GM20000 (cell line): Measurements from ENCODE around the gene NLRP1.

Experiments used
- DNase-seq: peaks from one replicate; pipeline ENCODE4 v3.0.0; 2012; ENCODE audit warnings: low spot score
- TF ChIP-seq, protein P1 (sequence below): IDR thresholded peaks from 2 replicates; pipeline ENCODE4 v1.5.1; 2012; ENCODE audit warnings: mild to moderate bottlenecking, control low read depth; ENCODE audit errors: extremely low read depth, missing control alignments

Gene NLRP1

DNA sequence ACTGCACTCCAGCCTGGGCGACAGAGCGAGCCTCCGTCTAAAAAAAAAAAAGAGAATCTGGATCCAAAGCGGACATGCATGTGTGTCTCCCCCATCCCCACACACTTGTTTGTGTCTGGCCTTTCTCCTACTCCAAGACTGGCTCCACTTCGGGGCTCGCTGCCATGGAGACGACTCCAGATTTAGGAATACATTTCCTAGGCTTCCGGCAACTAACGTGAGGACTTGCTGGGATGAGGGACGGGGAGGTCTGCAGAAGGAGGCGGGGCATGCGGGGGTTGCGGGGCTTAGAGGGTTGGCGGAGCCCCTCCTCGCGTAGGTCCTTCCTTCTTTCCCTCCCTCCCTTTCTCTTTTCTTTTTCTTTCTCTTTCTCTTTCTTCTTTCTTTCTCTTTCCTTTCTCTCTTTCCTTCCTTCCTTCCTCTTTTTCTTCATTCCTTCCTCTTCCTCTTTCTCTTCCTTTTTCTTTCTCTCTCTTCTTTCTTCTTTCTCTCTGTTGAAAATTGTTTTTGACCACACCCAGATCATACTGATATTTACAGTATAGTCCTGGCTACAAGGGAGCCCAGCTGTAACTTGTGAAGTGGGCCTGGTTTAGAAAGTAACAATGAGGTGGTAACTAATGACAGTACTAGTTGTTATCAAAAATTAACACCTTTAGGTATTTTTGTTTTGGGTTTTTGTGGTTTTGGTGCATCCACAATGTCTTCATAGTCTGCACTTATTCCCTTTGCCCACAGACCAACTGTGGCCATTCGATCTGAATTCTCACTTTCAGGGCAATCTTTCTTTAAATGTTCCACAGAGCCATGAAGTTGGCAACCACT lies 72.7 kb downstream of the NLRP1 start:
- TF ChIP-seq, protein P1, sequence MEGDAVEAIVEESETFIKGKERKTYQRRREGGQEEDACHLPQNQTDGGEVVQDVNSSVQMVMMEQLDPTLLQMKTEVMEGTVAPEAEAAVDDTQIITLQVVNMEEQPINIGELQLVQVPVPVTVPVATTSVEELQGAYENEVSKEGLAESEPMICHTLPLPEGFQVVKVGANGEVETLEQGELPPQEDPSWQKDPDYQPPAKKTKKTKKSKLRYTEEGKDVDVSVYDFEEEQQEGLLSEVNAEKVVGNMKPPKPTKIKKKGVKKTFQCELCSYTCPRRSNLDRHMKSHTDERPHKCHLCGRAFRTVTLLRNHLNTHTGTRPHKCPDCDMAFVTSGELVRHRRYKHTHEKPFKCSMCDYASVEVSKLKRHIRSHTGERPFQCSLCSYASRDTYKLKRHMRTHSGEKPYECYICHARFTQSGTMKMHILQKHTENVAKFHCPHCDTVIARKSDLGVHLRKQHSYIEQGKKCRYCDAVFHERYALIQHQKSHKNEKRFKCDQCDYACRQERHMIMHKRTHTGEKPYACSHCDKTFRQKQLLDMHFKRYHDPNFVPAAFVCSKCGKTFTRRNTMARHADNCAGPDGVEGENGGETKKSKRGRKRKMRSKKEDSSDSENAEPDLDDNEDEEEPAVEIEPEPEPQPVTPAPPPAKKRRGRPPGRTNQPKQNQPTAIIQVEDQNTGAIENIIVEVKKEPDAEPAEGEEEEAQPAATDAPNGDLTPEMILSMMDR, result no peak
- no peak for DNase-seq

DNA sequence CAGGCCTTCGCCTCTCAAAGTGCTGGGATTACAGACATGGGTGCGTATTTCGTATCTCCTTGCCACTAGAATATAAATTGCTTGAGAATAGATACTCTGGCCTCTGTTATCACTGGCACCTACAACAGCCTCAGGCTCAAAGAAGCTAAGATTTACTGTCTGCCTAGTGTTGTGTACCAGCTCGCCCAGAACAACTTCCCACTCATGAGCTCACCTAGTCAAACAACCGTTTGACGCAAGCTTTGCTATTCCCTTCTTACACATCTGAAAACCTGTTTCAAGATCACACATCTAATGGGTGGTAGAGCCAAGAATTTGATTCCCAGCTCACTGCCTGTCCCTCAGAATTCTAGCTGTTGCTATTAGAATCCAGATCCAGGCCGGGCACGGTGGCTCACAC lies 73.5 kb downstream of the NLRP1 start:
- DNase-seq, result no peak
- TF ChIP-seq, protein P1, result no peak

- TF ChIP-seq, protein P1, result no peak
- no peak for DNase-seq
These were observed 74.8 kb downstream of the NLRP1 start for GRCh38 chr17:5509482-5509881.

DNA sequence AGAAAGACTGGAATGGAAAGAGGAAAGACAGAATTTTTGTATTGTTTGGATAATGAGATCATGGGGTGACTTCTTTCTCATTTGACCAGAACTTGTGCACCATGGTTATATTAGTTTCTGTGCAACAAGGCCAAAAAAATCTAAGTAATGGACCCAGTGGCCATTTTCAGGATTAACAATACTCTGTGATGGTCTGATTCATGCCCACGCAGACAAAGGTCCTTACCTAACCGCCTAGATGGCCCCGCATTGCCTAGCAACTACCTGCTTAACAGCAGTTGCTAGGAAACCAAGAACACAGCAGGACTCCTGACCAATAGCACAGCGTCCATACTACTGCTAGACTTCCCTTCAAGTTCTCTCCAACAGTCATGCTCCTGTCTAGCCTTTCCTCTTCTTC lies 75.5 kb downstream of the NLRP1 start:
- TF ChIP-seq, protein P1, result no peak
- DNase-seq, result no peak

GRCh38 chr17:5506307-5506706 lies 78.0 kb downstream of the NLRP1 start:
- TF ChIP-seq, protein P1, result no peak
- no peak for DNase-seq

- TF ChIP-seq, protein P1, result no peak
- no peak for DNase-seq
These were observed 81.8 kb downstream of the NLRP1 start for GRCh38 chr17:5502552-5502951.

DNA sequence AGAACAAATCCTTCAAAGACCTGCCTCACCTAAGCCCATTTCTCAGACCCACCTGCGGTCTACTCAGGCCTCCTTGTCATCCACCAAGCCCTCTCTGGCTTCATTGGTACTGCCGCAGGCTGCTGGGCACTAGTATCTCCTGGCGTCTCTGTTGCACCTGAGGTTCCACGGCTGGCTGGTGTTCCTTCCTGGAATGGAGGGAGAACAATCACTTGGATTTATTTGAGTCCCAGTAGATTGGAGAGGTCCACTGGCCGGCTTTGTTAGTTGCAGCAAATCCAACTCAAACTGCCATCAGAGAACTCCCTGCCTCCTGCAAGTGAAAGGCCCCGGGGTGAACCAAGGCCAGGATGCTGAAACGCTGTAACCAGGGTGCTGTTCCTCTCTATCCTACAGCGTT lies 82.6 kb downstream of the NLRP1 start:
- no peak for DNase-seq
- TF ChIP-seq, protein P1, result no peak
